Fibroblast of lung (primary cell): ENCODE measurements around the gene KIF26B. TPM values are rescaled to one million over a fixed set of nuclear protein-coding genes. Genes with fewer than 3 reads are reported as not detected.

Experiments
- DNase-seq, 2 donors: peaks; one replicate each; pipeline versions ENCODE4 v3.0.0 to v3.0.0-alpha.2; 2010; ENCODE audit warnings: low read depth in 2 of 2
- H2AFZ ChIP-seq: 2 replicates; pipeline ENCODE4 v1.5.1; 2012; ENCODE audit warnings: low read length, control low read depth, inconsistent platforms
- H3K27ac ChIP-seq: 2 replicates; pipeline ENCODE4 v1.5.1; 2011; ENCODE audit warnings: low read length, control low read depth; ENCODE audit not compliant: insufficient read depth
- H3K27me3 ChIP-seq: 2 replicates; pipeline ENCODE4 v1.5.1; 2011; ENCODE audit warnings: mild to moderate bottlenecking, low read length; ENCODE audit not compliant: control insufficient read depth, insufficient read depth
- H3K36me3 ChIP-seq: 2 replicates; pipeline ENCODE4 v1.5.1; 2011; ENCODE audit warnings: low read length; ENCODE audit not compliant: control insufficient read depth, insufficient read depth
- H3K4me1 ChIP-seq: 2 replicates; pipeline ENCODE4 v1.5.1; 2011; ENCODE audit warnings: low read length; ENCODE audit not compliant: control insufficient read depth, insufficient read depth; ENCODE audit errors: extremely low read depth
- H3K4me2 ChIP-seq: 2 replicates; pipeline ENCODE4 v1.5.1; 2011; ENCODE audit warnings: low read length, control low read depth; ENCODE audit not compliant: insufficient read depth; ENCODE audit errors: extremely low read depth
- H3K4me3 ChIP-seq, 4 experiments: fragments of 200-600 bp in 1 of 4; sonication (generic) in 1 of 4; replicated peaks in 1 of 4; 2 replicates each; pipeline ENCODE4 v1.5.1; 2011 to 2016; ENCODE audit warnings: low read length in 4 of 4, low read depth in 3 of 4, mild to moderate bottlenecking in 3 of 4, control low read depth in 2 of 4, inconsistent platforms in 1 of 4, mixed read lengths in 1 of 4; ENCODE audit not compliant: insufficient read depth in 1 of 4; ENCODE audit errors: control extremely low read depth in 1 of 4
- H3K79me2 ChIP-seq: 2 replicates; pipeline ENCODE4 v1.5.1; 2012; ENCODE audit warnings: mild to moderate bottlenecking, low read length, inconsistent platforms; ENCODE audit not compliant: control insufficient read depth, insufficient read depth
- H3K9ac ChIP-seq: 2 replicates; pipeline ENCODE4 v1.5.1; 2011; ENCODE audit warnings: mild to moderate bottlenecking, low read length, control low read depth; ENCODE audit not compliant: insufficient read depth
- H3K9me3 ChIP-seq: 2 replicates; pipeline ENCODE4 v1.5.1; 2012; ENCODE audit warnings: low read depth, low read length; ENCODE audit not compliant: control insufficient read depth, insufficient read depth
- H4K20me1 ChIP-seq: 2 replicates; pipeline ENCODE4 v1.5.1; 2011; ENCODE audit warnings: low read length; ENCODE audit not compliant: control insufficient read depth, insufficient read depth; ENCODE audit errors: extremely low read depth
- EZH2 ChIP-seq: IDR thresholded peaks from 2 replicates; pipeline ENCODE4 v1.5.1; 2012; ENCODE audit warnings: low read length, control low read depth, mild to moderate bottlenecking; ENCODE audit errors: missing control alignments
- polyA plus RNA-seq, 2 donors: library from polyadenylated mRNA; depleted of rRNA in 1 of 2; stranded (reverse) in 1 of 2; unstranded in 1 of 2; fragments of >200 nt; gene quantifications; 2 replicates each; pipeline ENCODE4 v1.2.1, GENCODE V29; 2011 to 2012; ENCODE audit warnings: missing spikeins in 1 of 2
- total RNA-seq: library from RNA; depleted of rRNA; stranded (reverse); fragments of >200 nt; gene quantifications from 2 replicates; pipeline ENCODE4 v1.2.1, GENCODE V29; 2014
- TF ChIP-seq, protein P1 (sequence below), 2 donors: IDR thresholded peaks in 1 of 2; conservative IDR thresholded peaks in 1 of 2; 1 replicate in 1 of 2; 2 replicates in 1 of 2; pipeline ENCODE4 v1.5.1; 2011 to 2012; ENCODE audit warnings: low read length in 2 of 2, control low read depth in 1 of 2, inconsistent platforms in 1 of 2, low read depth in 1 of 2, mild to moderate bottlenecking in 1 of 2

KIF26B gene
- total and polyA plus RNA-seq, 2 donors (not counting 1 experiment from before 2014, with no cell fraction given), result 5.3 to 6.1 TPM

DNA sequence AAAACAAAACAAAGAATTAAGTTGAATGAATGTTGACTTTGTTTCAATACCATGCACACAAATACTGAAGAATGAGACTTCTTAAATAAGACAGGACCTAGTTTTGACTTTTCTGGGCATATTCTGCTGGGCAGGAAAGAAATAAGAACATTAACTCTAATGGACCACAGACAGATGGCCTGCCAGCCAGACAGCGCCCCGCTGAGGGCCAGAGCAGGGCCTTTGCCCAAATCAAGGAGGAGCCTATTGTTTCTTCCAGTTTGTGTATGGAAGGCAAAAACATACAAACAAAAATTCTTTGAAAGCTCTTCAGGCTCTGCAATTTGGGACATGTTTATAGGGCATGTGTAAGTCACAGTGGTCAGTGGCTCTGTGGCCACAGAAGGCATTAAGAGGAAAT is 44.4 kb upstream of the KIF26B start:
- no peak overlapping the region for H3K9ac ChIP-seq
- H3K4me1 ChIP-seq, result no peaks in the 10 kb centered on the region
- no peak overlapping the region for H3K4me2 ChIP-seq
- H2AFZ ChIP-seq, result no peak overlapping the region
- H3K36me3 ChIP-seq, result no peaks in the 10 kb centered on the region
- H3K79me2 ChIP-seq, result no peaks in the 10 kb centered on the region
- H3K27me3 ChIP-seq, result no peaks in the 10 kb centered on the region
- no peaks in the 10 kb centered on the region for H4K20me1 ChIP-seq
- DNase-seq, result no peak
- H3K9me3 ChIP-seq, result no peaks in the 10 kb centered on the region
- H3K27ac ChIP-seq, result no peak overlapping the region
- TF ChIP-seq EZH2, result no peak
- TF ChIP-seq, protein P1, sequence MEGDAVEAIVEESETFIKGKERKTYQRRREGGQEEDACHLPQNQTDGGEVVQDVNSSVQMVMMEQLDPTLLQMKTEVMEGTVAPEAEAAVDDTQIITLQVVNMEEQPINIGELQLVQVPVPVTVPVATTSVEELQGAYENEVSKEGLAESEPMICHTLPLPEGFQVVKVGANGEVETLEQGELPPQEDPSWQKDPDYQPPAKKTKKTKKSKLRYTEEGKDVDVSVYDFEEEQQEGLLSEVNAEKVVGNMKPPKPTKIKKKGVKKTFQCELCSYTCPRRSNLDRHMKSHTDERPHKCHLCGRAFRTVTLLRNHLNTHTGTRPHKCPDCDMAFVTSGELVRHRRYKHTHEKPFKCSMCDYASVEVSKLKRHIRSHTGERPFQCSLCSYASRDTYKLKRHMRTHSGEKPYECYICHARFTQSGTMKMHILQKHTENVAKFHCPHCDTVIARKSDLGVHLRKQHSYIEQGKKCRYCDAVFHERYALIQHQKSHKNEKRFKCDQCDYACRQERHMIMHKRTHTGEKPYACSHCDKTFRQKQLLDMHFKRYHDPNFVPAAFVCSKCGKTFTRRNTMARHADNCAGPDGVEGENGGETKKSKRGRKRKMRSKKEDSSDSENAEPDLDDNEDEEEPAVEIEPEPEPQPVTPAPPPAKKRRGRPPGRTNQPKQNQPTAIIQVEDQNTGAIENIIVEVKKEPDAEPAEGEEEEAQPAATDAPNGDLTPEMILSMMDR (conservative IDR thresholded peaks at IDR 0.05 in 1 of 2, IDR thresholded peaks at IDR 0.05 in 1 of 2; ENCODE audit: low read depth in 1 of 2, low read length in 2 of 2), result no peak
- H3K4me3 ChIP-seq, result no peak overlapping the region

DNA sequence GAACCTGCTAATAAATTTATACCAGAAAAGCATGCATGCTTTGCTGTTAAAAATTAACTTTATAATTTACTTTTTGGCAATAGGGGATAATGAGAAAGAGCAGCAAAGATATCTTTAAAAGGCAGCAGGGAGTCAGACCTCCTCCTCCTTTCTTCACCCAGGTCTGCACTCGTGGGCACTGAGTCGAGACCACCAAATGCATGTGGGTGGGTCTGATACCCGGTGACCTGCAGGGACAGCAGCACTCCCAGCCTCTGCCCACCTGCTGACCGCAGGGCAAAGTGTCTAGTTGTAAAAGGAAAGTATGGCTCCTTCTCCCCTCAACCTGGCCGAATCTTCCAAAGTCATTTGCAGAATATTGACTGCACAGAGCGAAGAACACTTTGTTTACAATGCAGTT is 43.7 kb upstream of the KIF26B start:
- Histone ChIP-seq H3K27me3 (no peaks in the 10 kb centered on the region), H3K79me2 (no peaks in the 10 kb centered on the region), H3K4me1 (no peaks in the 10 kb centered on the region), H3K4me3 (no peak overlapping the region), H3K36me3 (no peaks in the 10 kb centered on the region), H3K9ac (no peak overlapping the region), H3K27ac (no peak overlapping the region), H3K9me3 (no peaks in the 10 kb centered on the region), H3K4me2 (no peak overlapping the region), H4K20me1 (no peaks in the 10 kb centered on the region), H2AFZ (no peak overlapping the region)
- no peak for TF ChIP-seq EZH2
- TF ChIP-seq, protein P1 (conservative IDR thresholded peaks at IDR 0.05 in 1 of 2, IDR thresholded peaks at IDR 0.05 in 1 of 2; ENCODE audit: low read depth in 1 of 2, low read length in 2 of 2), result no peak
- DNase-seq, result no peak

DNA sequence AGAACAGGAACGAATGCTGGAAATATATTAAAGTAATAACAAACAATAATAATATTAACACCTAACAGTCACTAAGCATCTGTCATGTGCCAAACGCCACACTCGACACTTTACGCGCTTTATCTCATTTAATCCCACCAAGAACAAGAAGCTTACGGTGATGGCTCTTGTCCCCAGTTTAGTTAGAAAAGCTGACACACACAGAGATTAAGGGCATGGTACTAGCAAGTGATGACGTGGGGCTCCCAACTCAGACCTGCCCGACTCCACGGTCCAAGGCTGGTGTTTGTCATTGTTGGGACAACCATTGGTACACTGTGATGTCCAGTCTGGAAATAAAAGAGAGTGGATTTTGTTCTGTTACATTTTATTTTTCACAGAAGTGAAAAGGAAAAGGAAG is 41.1 kb upstream of the KIF26B start:
- TF ChIP-seq EZH2, result no peak
- TF ChIP-seq, protein P1 (conservative IDR thresholded peaks at IDR 0.05 in 1 of 2, IDR thresholded peaks at IDR 0.05 in 1 of 2; ENCODE audit: low read depth in 1 of 2, low read length in 2 of 2), result no peak
- Histone ChIP-seq H3K27me3 (no peaks in the 10 kb centered on the region), H3K79me2 (no peaks in the 10 kb centered on the region), H3K4me1 (no peaks in the 10 kb centered on the region), H4K20me1 (no peaks in the 10 kb centered on the region), H3K9ac (no peak overlapping the region), H3K36me3 (no peaks in the 10 kb centered on the region), H3K9me3 (no peaks in the 10 kb centered on the region), H3K4me3 (no peak overlapping the region), H2AFZ (no peak overlapping the region), H3K4me2 (no peak overlapping the region), H3K27ac (no peak overlapping the region)
- DNase-seq, result no peak
